Measurements from ENCODE around the gene SRPK2.
"Not testable (repeated sequence)": the region's sequence is repeated elsewhere in the genome, so short reads cannot be mapped to it uniquely, and the experiment has no call there.

Gene SRPK2

DNA sequence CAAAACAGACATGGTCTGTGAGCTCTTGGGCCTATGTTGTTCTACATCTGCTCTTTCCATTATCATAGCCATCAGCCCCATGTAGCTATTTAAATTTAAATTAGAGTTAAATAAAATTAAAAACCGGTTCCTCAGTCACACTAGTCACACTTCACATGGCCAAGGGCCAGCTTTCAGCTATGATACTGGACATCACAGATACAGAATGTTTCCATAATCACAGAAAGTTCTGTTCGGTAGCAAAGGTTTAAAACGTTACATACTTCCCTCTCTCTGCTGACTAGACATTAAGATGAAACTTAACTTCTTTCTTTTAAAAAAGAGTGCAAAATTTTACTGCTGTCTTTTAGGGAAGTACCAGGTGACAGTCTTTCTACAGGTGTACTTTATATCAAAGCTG lies 43.0 kb downstream of the SRPK2 start:
- H3K4me3 ChIP-seq (ENCODE audit: low read depth, low read length): no peak overlapping the region
- no peak for DNase-seq (ENCODE audit: low read depth)
- TF ChIP-seq POLR2A (IDR thresholded peaks at IDR 0.05; ENCODE audit: extremely low read depth, insufficient read length): no peak
- TF ChIP-seq MYC (IDR thresholded peaks at IDR 0.05; ENCODE audit: low read depth, low read length): no peak
- TF ChIP-seq, protein P1, sequence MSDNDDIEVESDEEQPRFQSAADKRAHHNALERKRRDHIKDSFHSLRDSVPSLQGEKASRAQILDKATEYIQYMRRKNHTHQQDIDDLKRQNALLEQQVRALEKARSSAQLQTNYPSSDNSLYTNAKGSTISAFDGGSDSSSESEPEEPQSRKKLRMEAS (IDR thresholded peaks at IDR 0.05; ENCODE audit: low read depth, low read length): no peak
- TF ChIP-seq, protein P2, sequence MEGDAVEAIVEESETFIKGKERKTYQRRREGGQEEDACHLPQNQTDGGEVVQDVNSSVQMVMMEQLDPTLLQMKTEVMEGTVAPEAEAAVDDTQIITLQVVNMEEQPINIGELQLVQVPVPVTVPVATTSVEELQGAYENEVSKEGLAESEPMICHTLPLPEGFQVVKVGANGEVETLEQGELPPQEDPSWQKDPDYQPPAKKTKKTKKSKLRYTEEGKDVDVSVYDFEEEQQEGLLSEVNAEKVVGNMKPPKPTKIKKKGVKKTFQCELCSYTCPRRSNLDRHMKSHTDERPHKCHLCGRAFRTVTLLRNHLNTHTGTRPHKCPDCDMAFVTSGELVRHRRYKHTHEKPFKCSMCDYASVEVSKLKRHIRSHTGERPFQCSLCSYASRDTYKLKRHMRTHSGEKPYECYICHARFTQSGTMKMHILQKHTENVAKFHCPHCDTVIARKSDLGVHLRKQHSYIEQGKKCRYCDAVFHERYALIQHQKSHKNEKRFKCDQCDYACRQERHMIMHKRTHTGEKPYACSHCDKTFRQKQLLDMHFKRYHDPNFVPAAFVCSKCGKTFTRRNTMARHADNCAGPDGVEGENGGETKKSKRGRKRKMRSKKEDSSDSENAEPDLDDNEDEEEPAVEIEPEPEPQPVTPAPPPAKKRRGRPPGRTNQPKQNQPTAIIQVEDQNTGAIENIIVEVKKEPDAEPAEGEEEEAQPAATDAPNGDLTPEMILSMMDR (IDR thresholded peaks at IDR 0.05; ENCODE audit: low read depth, low read length): no peak

DNA sequence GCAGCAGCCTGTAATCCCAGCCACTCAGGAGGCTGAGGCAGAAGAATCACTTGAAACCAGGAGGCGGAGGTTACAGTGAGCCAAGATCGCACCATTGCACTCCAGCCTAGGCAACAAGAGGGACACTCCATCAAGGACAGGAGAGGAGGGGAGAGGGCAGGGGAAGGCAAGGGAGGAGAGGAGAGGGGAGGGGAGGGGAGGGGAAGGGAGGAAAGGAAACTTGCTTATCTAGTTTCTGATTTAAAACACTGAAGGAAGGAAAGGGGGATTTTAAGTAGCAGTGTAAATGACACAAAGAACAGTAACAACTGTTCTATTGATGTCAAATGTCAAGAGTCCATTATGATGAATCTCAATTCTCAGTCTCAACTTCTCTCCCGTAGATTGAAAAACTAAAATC lies 43.7 kb downstream of the SRPK2 start:
- TF ChIP-seq, protein P1 (IDR thresholded peaks at IDR 0.05; ENCODE audit: low read depth, low read length): no peak
- no peak for TF ChIP-seq MYC (IDR thresholded peaks at IDR 0.05; ENCODE audit: low read depth, low read length)
- TF ChIP-seq POLR2A (IDR thresholded peaks at IDR 0.05; ENCODE audit: extremely low read depth, insufficient read length): no peak
- TF ChIP-seq, protein P2 (IDR thresholded peaks at IDR 0.05; ENCODE audit: low read depth, low read length): no peak
- H3K4me3 ChIP-seq (ENCODE audit: low read depth, low read length): no peak overlapping the region
- DNase-seq (ENCODE audit: low read depth): no peak

- TF ChIP-seq, protein P1 (IDR thresholded peaks at IDR 0.05; ENCODE audit: low read depth, low read length): no peak
- TF ChIP-seq, protein P2 (IDR thresholded peaks at IDR 0.05; ENCODE audit: low read depth, low read length): no peak
- no peak for TF ChIP-seq MYC (IDR thresholded peaks at IDR 0.05; ENCODE audit: low read depth, low read length)
- no peak for TF ChIP-seq POLR2A (IDR thresholded peaks at IDR 0.05; ENCODE audit: extremely low read depth, insufficient read length)
- no peak overlapping the region for H3K4me3 ChIP-seq (ENCODE audit: low read depth, low read length)
- DNase-seq (ENCODE audit: low read depth): no peak
These were observed 49.1 kb downstream of the SRPK2 start for GRCh38 chr7:105339404-105340323.

DNA sequence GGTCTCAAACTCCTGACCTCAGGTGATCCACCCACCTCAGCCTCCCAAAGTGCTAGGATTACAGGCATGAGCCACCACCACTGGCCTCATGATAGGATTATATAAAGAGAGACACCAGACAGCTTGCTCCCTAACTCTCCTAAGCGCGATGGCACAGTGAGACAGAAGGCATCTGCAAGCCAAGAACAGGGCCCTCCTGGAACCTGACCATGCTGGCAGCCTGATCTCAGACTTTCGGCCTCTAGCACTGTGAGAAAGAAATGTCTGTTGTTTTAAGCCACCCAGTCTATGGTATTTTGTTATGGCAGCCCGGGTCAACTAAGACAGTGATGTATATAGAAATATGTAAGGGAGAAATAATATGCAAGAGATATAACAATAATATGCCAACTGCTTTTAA lies 51.2 kb downstream of the SRPK2 start:
- no peak for DNase-seq (ENCODE audit: low read depth)
- TF ChIP-seq, protein P1 (IDR thresholded peaks at IDR 0.05; ENCODE audit: low read depth, low read length): no peak
- TF ChIP-seq MYC (IDR thresholded peaks at IDR 0.05; ENCODE audit: low read depth, low read length) (no peak), POLR2A (IDR thresholded peaks at IDR 0.05; ENCODE audit: extremely low read depth, insufficient read length) (no peak)
- TF ChIP-seq, protein P2 (IDR thresholded peaks at IDR 0.05; ENCODE audit: low read depth, low read length): no peak
- H3K4me3 ChIP-seq (ENCODE audit: low read depth, low read length): no peak overlapping the region

GRCh38 chr7:105336009-105336408 lies 52.7 kb downstream of the SRPK2 start:
- TF ChIP-seq POLR2A (IDR thresholded peaks at IDR 0.05; ENCODE audit: extremely low read depth, insufficient read length): no peak
- TF ChIP-seq, protein P1 (IDR thresholded peaks at IDR 0.05; ENCODE audit: low read depth, low read length): no peak
- TF ChIP-seq, protein P2 (IDR thresholded peaks at IDR 0.05; ENCODE audit: low read depth, low read length): no peak
- TF ChIP-seq MYC (IDR thresholded peaks at IDR 0.05; ENCODE audit: low read depth, low read length): no peak
- DNase-seq (ENCODE audit: low read depth): peak; percentile 36
- H3K4me3 ChIP-seq (ENCODE audit: low read depth, low read length): no peak overlapping the region

GRCh38 chr7:105332661-105333060 lies 56.1 kb downstream of the SRPK2 start:
- not testable (repeated sequence) for H3K4me3 ChIP-seq (ENCODE audit: low read depth, low read length); DNase-seq (ENCODE audit: low read depth)

Data from NB4 (cell line).